HUES48 (cell line): ENCODE measurements around the gene ZNF778.

Source experiments
- H3K27ac ChIP-seq: one replicate; pipeline ENCODE4 v1.7.0; 2013; ENCODE audit warnings: low read depth, low read length, inconsistent platforms
- H3K27me3 ChIP-seq: 2 replicates; pipeline ENCODE4 v1.6.1; 2013; ENCODE audit warnings: mild to moderate bottlenecking, low read length; ENCODE audit not compliant: control insufficient read depth, insufficient read depth
- H3K36me3 ChIP-seq: 2 replicates; pipeline ENCODE4 v1.6.1; 2013; ENCODE audit warnings: low read length; ENCODE audit not compliant: control insufficient read depth, insufficient read depth
- H3K4me1 ChIP-seq: 2 replicates; pipeline ENCODE4 v1.6.1; 2013; ENCODE audit warnings: mild to moderate bottlenecking, low read length; ENCODE audit not compliant: control insufficient read depth, insufficient read depth
- H3K4me3 ChIP-seq: 2 replicates; pipeline ENCODE4 v1.5.1; 2013; ENCODE audit warnings: mild to moderate bottlenecking, low read depth, low read length
- H3K9ac ChIP-seq: 2 replicates; pipeline ENCODE4 v1.6.1; 2013; ENCODE audit warnings: mild to moderate bottlenecking, low read depth, low read length, moderate library complexity
- H3K9me3 ChIP-seq: 2 replicates; pipeline ENCODE4 v1.6.1; 2013; ENCODE audit warnings: low read length; ENCODE audit not compliant: control insufficient read depth, insufficient read depth

The ZNF778 gene

GRCh38 chr16:89275837-89276720 is 58.6 kb downstream of the ZNF778 start:
- Histone ChIP-seq H3K27ac (no peak overlapping the region), H3K4me3 (no peak overlapping the region), H3K4me1 (no peaks in the 10 kb centered on the region), H3K27me3 (no peaks in the 10 kb centered on the region), H3K9ac (no peak overlapping the region), H3K9me3 (no peaks in the 10 kb centered on the region), H3K36me3 (peaks cover 86% of the 10 kb centered on the region)

- no peaks in the 10 kb centered on the region for H3K4me1 ChIP-seq
- H3K4me3 ChIP-seq: no peak overlapping the region
- H3K36me3 ChIP-seq: peaks cover 86% of the 10 kb centered on the region
- H3K9me3 ChIP-seq: no peaks in the 10 kb centered on the region
- no peak overlapping the region for H3K9ac ChIP-seq
- no peak overlapping the region for H3K27ac ChIP-seq
- H3K27me3 ChIP-seq: no peaks in the 10 kb centered on the region
Observed at GRCh38 chr16:89277049-89277448, 59.5 kb downstream of the ZNF778 start.

- Histone ChIP-seq H3K4me1 (no peaks in the 10 kb centered on the region), H3K36me3 (peaks cover 89% of the 10 kb centered on the region)
Observed at GRCh38 chr16:89277641-89278341, 60.3 kb downstream of the ZNF778 start.

GRCh38 chr16:89278441-89279240 is 61.1 kb downstream of the ZNF778 start:
- H3K36me3 ChIP-seq: peaks cover 87% of the 10 kb centered on the region
- no peaks in the 10 kb centered on the region for H3K9me3 ChIP-seq
- no peaks in the 10 kb centered on the region for H3K27me3 ChIP-seq
- H3K4me3 ChIP-seq: no peak overlapping the region
- no peak overlapping the region for H3K9ac ChIP-seq
- H3K4me1 ChIP-seq: no peaks in the 10 kb centered on the region
- H3K27ac ChIP-seq: no peak overlapping the region

More at GRCh38 chr16:89277641-89278341, 60.3 kb downstream of the ZNF778 start:
- Histone ChIP-seq H3K27me3 (no peaks in the 10 kb centered on the region), H3K9ac (no peak overlapping the region), H3K4me3 (no peak overlapping the region), H3K27ac (no peak overlapping the region), H3K9me3 (no peaks in the 10 kb centered on the region)

GRCh38 chr16:89279666-89280481 is 62.4 kb downstream of the ZNF778 start:
- peaks cover 87% of the 10 kb centered on the region for H3K36me3 ChIP-seq
- no peaks in the 10 kb centered on the region for H3K27me3 ChIP-seq
- no peak overlapping the region for H3K9ac ChIP-seq
- H3K4me1 ChIP-seq: no peaks in the 10 kb centered on the region
- H3K4me3 ChIP-seq: no peak overlapping the region
- H3K9me3 ChIP-seq: no peaks in the 10 kb centered on the region
- H3K27ac ChIP-seq: no peak overlapping the region

- H3K27ac ChIP-seq: no peak overlapping the region
- H3K9me3 ChIP-seq: no peaks in the 10 kb centered on the region
- no peaks in the 10 kb centered on the region for H3K4me1 ChIP-seq
- H3K36me3 ChIP-seq: peaks cover 87% of the 10 kb centered on the region
- no peak overlapping the region for H3K4me3 ChIP-seq
- H3K27me3 ChIP-seq: no peaks in the 10 kb centered on the region
- H3K9ac ChIP-seq: no peak overlapping the region
Observed at GRCh38 chr16:89280546-89281188, 63.2 kb downstream of the ZNF778 start.

- no peaks in the 10 kb centered on the region for H3K9me3 ChIP-seq
- H3K36me3 ChIP-seq: peaks cover 87% of the 10 kb centered on the region
- H3K27ac ChIP-seq: no peak overlapping the region
Observed at GRCh38 chr16:89281189-89281577, 63.7 kb downstream of the ZNF778 start.

GRCh38 chr16:89281829-89282228 is 64.3 kb downstream of the ZNF778 start:
- Histone ChIP-seq H3K4me1 (no peaks in the 10 kb centered on the region), H3K27ac (no peak overlapping the region), H3K9me3 (no peaks in the 10 kb centered on the region), H3K27me3 (no peaks in the 10 kb centered on the region), H3K9ac (no peak overlapping the region), H3K4me3 (no peak overlapping the region), H3K36me3 (peaks cover 90% of the 10 kb centered on the region)

More at GRCh38 chr16:89281189-89281577, 63.7 kb downstream of the ZNF778 start:
- no peaks in the 10 kb centered on the region for H3K27me3 ChIP-seq
- no peak overlapping the region for H3K4me3 ChIP-seq
- no peak overlapping the region for H3K9ac ChIP-seq
- no peaks in the 10 kb centered on the region for H3K4me1 ChIP-seq

GRCh38 chr16:89282523-89282922 is 65.0 kb downstream of the ZNF778 start:
- Histone ChIP-seq H3K9me3 (no peaks in the 10 kb centered on the region), H3K9ac (no peak overlapping the region), H3K36me3 (peaks cover 91% of the 10 kb centered on the region), H3K4me3 (no peak overlapping the region), H3K4me1 (no peaks in the 10 kb centered on the region), H3K27ac (no peak overlapping the region), H3K27me3 (no peaks in the 10 kb centered on the region)

- no peaks in the 10 kb centered on the region for H3K9me3 ChIP-seq
- H3K4me1 ChIP-seq: no peaks in the 10 kb centered on the region
- H3K9ac ChIP-seq: no peak overlapping the region
- peaks cover 91% of the 10 kb centered on the region for H3K36me3 ChIP-seq
- H3K4me3 ChIP-seq: no peak overlapping the region
- no peaks in the 10 kb centered on the region for H3K27me3 ChIP-seq
- H3K27ac ChIP-seq: no peak overlapping the region
Observed at GRCh38 chr16:89283449-89283848, 65.9 kb downstream of the ZNF778 start.
